Measurements from ENCODE around the gene TBC1D1. TPM values are rescaled to one million over a fixed set of nuclear protein-coding genes. Genes with fewer than 3 reads are reported as not detected.

The TBC1D1 gene
- total RNA-seq, 1 donor from 2014 or later = 129 TPM

DNA sequence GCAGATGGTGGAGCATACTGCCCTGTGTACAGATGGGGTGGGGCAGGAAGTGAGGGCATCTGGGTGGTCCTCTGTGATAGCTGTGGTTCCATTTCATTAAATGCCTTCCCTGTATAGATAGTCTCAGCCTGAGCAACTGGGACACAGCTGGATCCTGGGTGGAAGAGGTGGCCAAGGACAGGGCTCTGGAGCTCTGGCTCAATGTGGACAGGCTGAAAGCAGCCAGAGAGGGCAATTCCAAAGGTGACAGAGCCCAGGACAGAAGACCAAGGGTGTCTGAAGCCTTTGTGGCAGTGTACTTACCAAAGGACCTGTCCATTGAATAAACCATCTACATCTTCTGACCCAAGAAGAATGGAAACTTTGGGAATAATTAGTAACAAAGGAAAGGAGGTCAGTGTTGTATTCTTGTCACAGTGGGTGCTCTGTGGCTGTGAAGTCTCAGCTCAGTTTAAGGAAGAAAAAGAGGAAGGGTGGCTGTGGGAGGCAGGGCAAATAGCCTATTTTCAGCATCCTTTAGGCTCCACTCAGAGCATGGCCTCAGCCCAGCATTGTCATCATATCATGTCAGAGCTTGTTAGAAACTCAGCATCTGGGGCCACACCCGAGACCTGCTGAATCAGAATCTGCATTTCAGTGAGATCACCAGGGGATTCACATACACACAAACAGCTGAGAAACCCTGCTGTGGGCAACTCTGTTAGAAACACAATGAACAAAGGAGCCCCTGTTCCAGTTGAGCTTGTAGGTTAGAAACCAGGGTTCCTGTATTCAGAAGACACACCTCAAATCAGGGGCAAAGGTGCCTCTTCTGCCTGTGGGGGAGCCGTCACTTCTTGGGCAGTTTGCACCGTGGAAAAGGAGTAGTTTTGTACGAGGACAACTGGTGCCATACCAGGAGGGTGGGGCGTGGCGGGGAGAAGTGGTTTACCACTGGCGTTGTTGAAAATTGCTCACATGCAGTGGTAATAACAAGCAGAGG lies 237.9 kb downstream of the TBC1D1 start:
- H3K27me3 ChIP-seq (ENCODE audit: low read depth) = no peaks in the 10 kb centered on the region
- H3K36me3 ChIP-seq = peaks cover 50% of the 10 kb centered on the region
- H3K27ac ChIP-seq (replicated peaks) = no peak overlapping the region
- no peaks in the 10 kb centered on the region for H3K9me3 ChIP-seq (replicated peaks)
- no peak overlapping the region for H3K4me3 ChIP-seq
- DNase-seq = no peak
- TF ChIP-seq, protein P1, sequence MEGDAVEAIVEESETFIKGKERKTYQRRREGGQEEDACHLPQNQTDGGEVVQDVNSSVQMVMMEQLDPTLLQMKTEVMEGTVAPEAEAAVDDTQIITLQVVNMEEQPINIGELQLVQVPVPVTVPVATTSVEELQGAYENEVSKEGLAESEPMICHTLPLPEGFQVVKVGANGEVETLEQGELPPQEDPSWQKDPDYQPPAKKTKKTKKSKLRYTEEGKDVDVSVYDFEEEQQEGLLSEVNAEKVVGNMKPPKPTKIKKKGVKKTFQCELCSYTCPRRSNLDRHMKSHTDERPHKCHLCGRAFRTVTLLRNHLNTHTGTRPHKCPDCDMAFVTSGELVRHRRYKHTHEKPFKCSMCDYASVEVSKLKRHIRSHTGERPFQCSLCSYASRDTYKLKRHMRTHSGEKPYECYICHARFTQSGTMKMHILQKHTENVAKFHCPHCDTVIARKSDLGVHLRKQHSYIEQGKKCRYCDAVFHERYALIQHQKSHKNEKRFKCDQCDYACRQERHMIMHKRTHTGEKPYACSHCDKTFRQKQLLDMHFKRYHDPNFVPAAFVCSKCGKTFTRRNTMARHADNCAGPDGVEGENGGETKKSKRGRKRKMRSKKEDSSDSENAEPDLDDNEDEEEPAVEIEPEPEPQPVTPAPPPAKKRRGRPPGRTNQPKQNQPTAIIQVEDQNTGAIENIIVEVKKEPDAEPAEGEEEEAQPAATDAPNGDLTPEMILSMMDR (IDR thresholded peaks at IDR 0.05; ENCODE audit: borderline replicate concordance) = no peak
- peaks cover 46% of the 10 kb centered on the region for H3K4me1 ChIP-seq
- intact Hi-C loops (cut with micrococcal nuclease) = no loop called here

DNA sequence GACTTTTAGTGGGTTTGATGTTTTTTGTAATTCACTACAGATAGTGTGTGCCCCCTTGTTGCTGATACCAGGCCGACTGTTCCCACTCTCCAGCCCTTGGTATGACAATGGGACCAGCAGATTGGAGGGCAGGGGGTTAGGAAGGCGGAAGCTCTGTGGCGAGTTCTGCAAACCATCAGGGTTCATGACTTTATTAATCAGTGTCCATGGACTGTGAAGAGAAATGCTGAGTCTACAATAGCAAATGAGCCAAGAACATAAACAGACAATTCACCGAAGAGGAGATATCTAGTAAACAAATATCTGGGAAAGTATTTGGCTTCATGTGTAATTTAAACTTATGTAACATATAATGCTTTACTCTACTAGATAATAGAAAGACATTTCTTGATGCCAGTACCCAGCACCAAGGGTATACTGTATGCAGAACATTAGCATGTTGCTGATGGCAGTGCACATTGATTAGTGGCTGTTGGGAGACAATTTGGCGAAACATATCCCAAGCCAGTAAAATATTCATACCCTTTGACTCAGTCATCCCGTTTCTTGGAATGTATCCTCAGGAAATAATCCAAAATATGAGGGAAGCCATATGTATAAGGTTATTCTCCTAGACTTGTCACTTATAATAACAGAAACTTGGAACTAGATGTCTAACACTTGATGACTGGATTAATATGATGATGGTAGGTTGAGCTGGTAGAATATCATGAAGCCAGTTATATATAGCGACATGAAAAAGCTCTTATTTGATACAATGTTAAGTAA lies 238.8 kb downstream of the TBC1D1 start:
- DNase-seq = no peak
- Histone ChIP-seq H3K4me3 (no peak overlapping the region), H3K27me3 (ENCODE audit: low read depth) (no peaks in the 10 kb centered on the region), H3K9me3 (replicated peaks) (no peaks in the 10 kb centered on the region), H3K36me3 (peaks cover 50% of the 10 kb centered on the region), H3K4me1 (peaks cover 52% of the 10 kb centered on the region), H3K27ac (replicated peaks) (no peak overlapping the region)
- TF ChIP-seq, protein P1 (IDR thresholded peaks at IDR 0.05; ENCODE audit: borderline replicate concordance) = no peak
- intact Hi-C loops (cut with micrococcal nuclease) = no loop called here

DNA sequence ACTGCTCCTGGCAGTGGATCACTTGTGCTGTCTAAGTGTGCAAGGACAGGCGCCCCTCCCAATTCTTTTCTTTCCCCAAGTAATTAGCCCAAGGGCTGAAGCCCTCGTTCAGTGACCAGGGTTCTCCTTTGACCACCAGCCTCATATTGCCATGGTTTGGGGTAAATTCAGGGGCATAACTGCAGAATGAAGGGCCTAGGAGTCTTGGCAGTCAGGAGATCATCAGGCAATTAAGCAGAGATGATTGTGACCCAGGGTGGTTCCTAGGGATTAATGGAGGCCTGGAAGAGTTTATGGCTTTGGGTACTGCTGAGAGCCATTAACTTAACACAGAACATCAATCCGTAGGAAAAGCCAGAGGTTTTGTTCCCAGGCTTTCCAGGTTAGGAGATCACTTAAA lies 240.0 kb downstream of the TBC1D1 start:
- Histone ChIP-seq H3K9me3 (replicated peaks) (no peaks in the 10 kb centered on the region), H3K36me3 (peaks cover 47% of the 10 kb centered on the region), H3K4me3 (no peak overlapping the region), H3K4me1 (peaks cover 52% of the 10 kb centered on the region), H3K27ac (replicated peaks) (peak overlapping the region; percentile 71), H3K27me3 (ENCODE audit: low read depth) (no peaks in the 10 kb centered on the region)
- TF ChIP-seq, protein P1 (IDR thresholded peaks at IDR 0.05; ENCODE audit: borderline replicate concordance) = no peak
- no peak for DNase-seq
- intact Hi-C loops (cut with micrococcal nuclease) = no loop called here

DNA sequence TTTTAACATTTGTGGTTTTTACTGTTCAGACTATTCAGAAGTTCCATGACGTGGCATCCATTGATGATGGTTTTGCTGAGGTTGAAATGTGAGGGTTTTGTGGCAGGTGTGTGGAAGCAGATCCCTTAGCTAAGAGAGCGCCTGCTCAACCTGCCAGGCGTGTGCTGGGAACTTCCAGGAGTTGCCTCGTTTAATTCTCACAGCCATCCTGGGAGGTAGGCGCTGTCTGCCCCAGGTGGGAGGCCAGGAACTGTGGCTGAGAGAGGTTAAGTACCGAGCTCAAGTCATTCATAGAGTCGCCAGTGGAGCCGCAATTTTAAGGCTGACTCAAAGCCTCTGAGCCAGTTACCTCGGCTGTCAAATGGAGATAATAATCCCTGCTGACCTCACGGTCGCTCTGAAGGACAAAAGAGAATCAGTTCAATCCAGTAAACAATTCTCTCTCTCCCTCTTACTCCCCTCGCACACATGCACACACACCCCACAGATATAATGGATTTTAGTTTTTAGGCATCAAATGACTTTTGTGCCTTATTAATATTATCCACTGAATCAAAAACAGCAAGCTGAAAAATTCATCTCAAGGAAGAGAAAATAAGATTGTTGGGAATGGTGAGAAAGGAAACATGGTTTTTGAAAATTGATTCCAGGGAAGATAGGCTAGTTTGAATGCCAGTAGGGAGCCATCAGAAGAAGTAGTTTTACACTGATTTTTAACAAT lies 240.6 kb downstream of the TBC1D1 start:
- H3K27me3 ChIP-seq (ENCODE audit: low read depth) = no peaks in the 10 kb centered on the region
- no peaks in the 10 kb centered on the region for H3K9me3 ChIP-seq (replicated peaks)
- peak overlapping the region; percentile 71 for H3K27ac ChIP-seq (replicated peaks)
- peaks cover 52% of the 10 kb centered on the region for H3K4me1 ChIP-seq
- DNase-seq = no peak
- intact Hi-C loops (cut with micrococcal nuclease) = no loop called here
- TF ChIP-seq, protein P1 (IDR thresholded peaks at IDR 0.05; ENCODE audit: borderline replicate concordance) = no peak
- H3K36me3 ChIP-seq = peaks cover 45% of the 10 kb centered on the region
- H3K4me3 ChIP-seq = no peak overlapping the region

DNA sequence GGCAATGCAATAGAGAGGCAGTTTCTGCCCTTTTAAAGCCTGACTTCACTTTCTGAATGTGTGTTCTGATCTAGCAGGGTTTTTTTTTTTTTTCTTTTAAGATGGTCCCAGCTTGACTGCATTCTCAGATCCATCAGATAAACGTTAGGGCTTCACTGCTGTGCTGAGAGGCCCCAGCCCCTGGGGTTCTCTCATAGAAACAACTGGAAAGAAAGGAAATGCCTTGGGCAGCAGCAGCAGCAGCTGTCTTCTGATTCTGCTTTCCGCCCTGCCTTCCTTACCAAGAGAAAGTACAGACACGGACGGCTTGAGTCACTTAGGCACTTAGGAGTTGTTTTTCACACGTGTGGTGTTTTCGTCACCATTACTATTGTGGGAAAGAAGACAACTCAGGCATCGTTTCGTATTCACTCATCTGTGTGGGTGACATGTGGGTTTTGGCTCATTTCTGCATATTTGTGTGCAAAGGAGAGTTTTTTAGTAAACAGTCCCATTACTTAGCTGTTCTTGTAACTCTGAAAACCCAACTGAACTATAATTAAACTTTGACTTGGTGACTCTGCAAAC lies 241.3 kb downstream of the TBC1D1 start:
- H3K36me3 ChIP-seq = peaks cover 46% of the 10 kb centered on the region
- no peak overlapping the region for H3K4me3 ChIP-seq
- TF ChIP-seq, protein P1 (IDR thresholded peaks at IDR 0.05; ENCODE audit: borderline replicate concordance) = no peak
- H3K9me3 ChIP-seq (replicated peaks) = no peaks in the 10 kb centered on the region
- H3K4me1 ChIP-seq = peaks cover 52% of the 10 kb centered on the region
- peak overlapping the region; percentile 71 for H3K27ac ChIP-seq (replicated peaks)
- DNase-seq = no peak
- no peaks in the 10 kb centered on the region for H3K27me3 ChIP-seq (ENCODE audit: low read depth)
- intact Hi-C loops (cut with micrococcal nuclease) = no loop called here
